ENCODE results near the gene CACNA1S. TPM values are rescaled to one million over a fixed set of nuclear protein-coding genes. Genes with fewer than 3 reads are reported as not detected.

The CACNA1S gene
- total and polyA plus RNA-seq, 10 donors: 0.04 to 0.17 (median 0.09) TPM; not detected in 7

GRCh38 chr1:201039418-201039817 is 72.8 kb downstream of the CACNA1S start:
- no peak for DNase-seq
- Histone ChIP-seq H3K4me1 (peaks cover 0 to 10% (median 7%) of the 10 kb centered on the region in 6 donors), H3K9me3 (no peaks in the 10 kb centered on the region), H3K4me3 (no peak overlapping the region), H3K27ac (no peak overlapping the region), H3K27me3 (replicated peaks in 1 of 7) (no peaks in the 10 kb centered on the region), H3K36me3 (no peaks in the 10 kb centered on the region)
- intact Hi-C loops (cut with DNase I; ENCODE audit: low total_unique reads): no loop called here
- WGBS, 5 donors: 86 to 100% (median 89%) methylated on average over 1 to 2 of the region's 2 CpGs; no CpG with 5 or more reads in 1 of the 5 donors
- TF ChIP-seq POLR2A (IDR thresholded peaks at IDR 0.05): no peak
- no peak for TF ChIP-seq POLR2AphosphoS5 (IDR thresholded peaks at IDR 0.05)
- TF ChIP-seq, protein P1, sequence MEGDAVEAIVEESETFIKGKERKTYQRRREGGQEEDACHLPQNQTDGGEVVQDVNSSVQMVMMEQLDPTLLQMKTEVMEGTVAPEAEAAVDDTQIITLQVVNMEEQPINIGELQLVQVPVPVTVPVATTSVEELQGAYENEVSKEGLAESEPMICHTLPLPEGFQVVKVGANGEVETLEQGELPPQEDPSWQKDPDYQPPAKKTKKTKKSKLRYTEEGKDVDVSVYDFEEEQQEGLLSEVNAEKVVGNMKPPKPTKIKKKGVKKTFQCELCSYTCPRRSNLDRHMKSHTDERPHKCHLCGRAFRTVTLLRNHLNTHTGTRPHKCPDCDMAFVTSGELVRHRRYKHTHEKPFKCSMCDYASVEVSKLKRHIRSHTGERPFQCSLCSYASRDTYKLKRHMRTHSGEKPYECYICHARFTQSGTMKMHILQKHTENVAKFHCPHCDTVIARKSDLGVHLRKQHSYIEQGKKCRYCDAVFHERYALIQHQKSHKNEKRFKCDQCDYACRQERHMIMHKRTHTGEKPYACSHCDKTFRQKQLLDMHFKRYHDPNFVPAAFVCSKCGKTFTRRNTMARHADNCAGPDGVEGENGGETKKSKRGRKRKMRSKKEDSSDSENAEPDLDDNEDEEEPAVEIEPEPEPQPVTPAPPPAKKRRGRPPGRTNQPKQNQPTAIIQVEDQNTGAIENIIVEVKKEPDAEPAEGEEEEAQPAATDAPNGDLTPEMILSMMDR (IDR thresholded peaks at IDR 0.05 in 8 of 11, conservative IDR thresholded peaks at IDR 0.05 in 3 of 11): no peak

DNA sequence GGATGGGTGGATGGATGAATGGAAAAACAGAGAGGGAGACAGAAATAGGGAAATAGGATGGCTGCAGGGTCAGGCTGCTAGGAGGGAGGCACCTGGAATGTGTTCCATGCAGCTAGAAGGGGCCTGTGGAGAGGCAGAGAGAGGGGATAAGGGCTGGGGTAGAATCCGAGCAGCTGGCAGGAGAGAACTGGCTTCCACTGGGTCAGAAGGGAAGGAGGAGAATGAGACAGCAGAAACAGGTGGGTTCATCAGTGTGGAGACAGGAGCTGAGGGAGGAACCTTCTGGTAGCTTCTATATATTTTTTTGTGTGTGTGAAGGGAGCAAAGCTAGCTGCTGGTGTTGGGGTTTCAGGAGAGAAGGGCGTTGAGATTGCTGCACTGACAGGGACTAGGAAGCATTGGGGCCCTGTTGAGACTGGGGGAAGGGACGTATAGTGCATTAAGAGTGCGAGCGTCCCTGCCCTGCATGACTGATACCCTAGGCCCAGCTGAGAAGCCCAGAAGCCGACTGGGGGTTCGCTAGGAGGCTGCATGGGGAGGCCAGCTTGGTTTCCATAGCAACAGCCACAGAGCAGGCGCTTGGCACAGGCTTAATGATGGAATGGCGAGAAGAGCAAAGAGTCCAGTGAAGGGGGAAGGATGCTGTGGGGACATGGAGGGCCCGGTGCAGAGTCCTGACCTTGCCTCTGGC is 73.9 kb downstream of the CACNA1S start:
- no peak overlapping the region for H3K4me3 ChIP-seq
- H3K27me3 ChIP-seq (replicated peaks in 1 of 7): no peaks in the 10 kb centered on the region
- H3K9me3 ChIP-seq: no peaks in the 10 kb centered on the region
- intact Hi-C loops (cut with DNase I; ENCODE audit: low total_unique reads): no loop called here
- 87 to 93% (median 90%) methylated on average over 10 of the region's 10 CpGs for WGBS, 5 donors
- H3K27ac ChIP-seq: no peak overlapping the region
- H3K4me1 ChIP-seq: peaks cover 0 to 10% (median 7%) of the 10 kb centered on the region in 6 donors
- TF ChIP-seq POLR2AphosphoS5 (IDR thresholded peaks at IDR 0.05) (no peak), POLR2A (IDR thresholded peaks at IDR 0.05) (no peak)
- TF ChIP-seq, protein P1 (IDR thresholded peaks at IDR 0.05 in 8 of 11, conservative IDR thresholded peaks at IDR 0.05 in 3 of 11): no peak
- H3K36me3 ChIP-seq: no peaks in the 10 kb centered on the region
- DNase-seq: no peak

DNA sequence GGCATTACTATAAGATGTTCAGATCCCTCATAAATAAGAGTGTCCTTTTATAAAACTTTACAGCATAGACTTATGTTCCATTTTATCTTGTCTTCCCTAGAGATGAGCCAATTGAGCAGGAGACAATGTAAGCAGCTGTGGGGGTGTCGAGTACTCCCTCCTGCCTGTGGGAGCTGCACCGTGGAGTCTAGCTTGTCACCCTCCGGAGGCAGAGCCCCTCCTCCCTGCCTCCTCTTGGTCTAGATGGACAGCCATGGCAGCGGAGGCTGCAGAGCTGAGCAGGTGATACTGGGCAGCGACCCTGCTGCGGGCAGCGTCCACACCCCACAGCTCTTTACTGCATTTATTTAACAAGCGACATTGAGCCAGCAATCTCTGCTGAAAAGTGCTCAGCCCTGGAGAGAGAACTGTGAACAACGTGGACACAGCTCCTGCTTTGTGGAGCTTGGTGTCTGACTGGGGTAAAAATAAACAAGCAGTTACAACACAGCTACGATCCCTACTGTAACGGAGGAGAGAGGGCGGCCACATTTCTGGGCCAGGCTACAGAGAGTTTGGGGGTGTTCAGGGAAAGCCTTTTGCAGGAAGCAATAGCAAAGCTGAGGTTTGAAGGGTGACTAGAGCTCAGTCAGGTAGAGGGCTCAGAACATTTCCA is 75.9 kb downstream of the CACNA1S start:
- TF ChIP-seq POLR2A (IDR thresholded peaks at IDR 0.05): no peak
- TF ChIP-seq POLR2AphosphoS5 (IDR thresholded peaks at IDR 0.05): no peak
- TF ChIP-seq, protein P1 (IDR thresholded peaks at IDR 0.05 in 8 of 11, conservative IDR thresholded peaks at IDR 0.05 in 3 of 11): no peak
- Histone ChIP-seq H3K27ac (no peak overlapping the region), H3K27me3 (replicated peaks in 1 of 7) (no peaks in the 10 kb centered on the region), H3K9me3 (no peaks in the 10 kb centered on the region), H3K4me1 (no peaks in the 10 kb centered on the region), H3K36me3 (no peaks in the 10 kb centered on the region), H3K4me3 (no peak overlapping the region)
- intact Hi-C loops (cut with DNase I; ENCODE audit: low total_unique reads): no loop called here
- WGBS, 5 donors: 81 to 91% (median 87%) methylated on average over 12 of the region's 12 CpGs
- no peak for DNase-seq

DNA sequence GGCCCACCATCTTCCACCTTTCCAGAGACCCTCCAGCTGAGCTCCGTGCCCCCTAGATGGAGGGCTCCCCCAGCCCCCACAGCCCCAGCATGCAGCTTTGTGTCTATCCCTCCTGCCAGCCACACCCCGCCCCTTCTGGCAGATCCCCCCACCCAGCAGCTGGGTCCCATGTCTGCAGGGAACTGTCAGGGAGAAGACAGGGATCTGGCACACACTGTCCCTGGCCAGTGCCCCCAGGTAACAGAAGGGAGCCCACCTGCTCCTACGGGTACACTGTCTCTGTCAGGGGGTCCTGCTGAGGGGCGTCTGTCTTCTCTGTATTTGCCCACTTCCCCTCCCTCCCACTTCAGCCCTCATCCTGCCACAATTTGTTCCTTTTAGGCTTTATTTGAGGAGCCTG is 77.6 kb downstream of the CACNA1S start:
- WGBS, 5 donors: 80 to 83% (median 82%) methylated on average over 4 of the region's 4 CpGs
- H3K36me3 ChIP-seq: no peaks in the 10 kb centered on the region
- DNase-seq: no peak
- H3K27me3 ChIP-seq (replicated peaks in 1 of 7): no peaks in the 10 kb centered on the region
- TF ChIP-seq POLR2A (IDR thresholded peaks at IDR 0.05) (no peak), POLR2AphosphoS5 (IDR thresholded peaks at IDR 0.05) (no peak)
- TF ChIP-seq, protein P1 (IDR thresholded peaks at IDR 0.05 in 8 of 11, conservative IDR thresholded peaks at IDR 0.05 in 3 of 11): no peak
- no peaks in the 10 kb centered on the region for H3K4me1 ChIP-seq
- intact Hi-C loops (cut with DNase I; ENCODE audit: low total_unique reads): no loop called here
- no peak overlapping the region for H3K4me3 ChIP-seq
- H3K9me3 ChIP-seq: no peaks in the 10 kb centered on the region
- no peak overlapping the region for H3K27ac ChIP-seq
